Uterus (tissue), 4 donors: ENCODE measurements around the gene ELOVL1. TPM values are rescaled to one million over a fixed set of nuclear protein-coding genes. Genes with fewer than 3 reads are reported as not detected.
A peak's percentile ranks its signal among the peaks of the same experiment; 100 is the strongest.
"Not testable (repeated sequence)": the region's sequence is repeated elsewhere in the genome, so short reads cannot be mapped to it uniquely, and the experiment has no call there.

Experiments used
- DNase-seq, 2 donors: peaks; one replicate each; pipeline ENCODE4 v3.0.0-alpha.2; 2019 to 2020
- H3K27ac ChIP-seq, 2 donors: fragments of 200-600 bp; sonication (generic); 1 replicate in 1 of 2; 2 replicates in 1 of 2; pipeline ENCODE4 v1.5.1; 2016 to 2018
- H3K27me3 ChIP-seq, 2 donors: fragments of 200-600 bp; sonication (generic); one replicate each; pipeline ENCODE4 v1.5.1; 2018 to 2019; ENCODE audit warnings: control low read depth in 1 of 2
- H3K36me3 ChIP-seq, 2 donors: fragments of 200-600 bp; sonication (generic); one replicate each; pipeline ENCODE4 v1.5.1; 2019; ENCODE audit warnings: control low read depth in 1 of 2
- H3K4me1 ChIP-seq, 2 donors: fragments of 200-600 bp; sonication (generic); one replicate each; pipeline ENCODE4 v1.5.1; 2018 to 2019; ENCODE audit warnings: control low read depth in 1 of 2
- H3K4me3 ChIP-seq, 2 donors: fragments of 200-600 bp; sonication (generic); 1 replicate in 1 of 2; 2 replicates in 1 of 2; pipeline ENCODE4 v1.5.1; 2018 to 2019; ENCODE audit warnings: mild to moderate bottlenecking in 1 of 2
- H3K9me3 ChIP-seq, 2 donors: fragments of 200-600 bp; sonication (generic); one replicate each; pipeline ENCODE4 v1.5.1; 2019; ENCODE audit warnings: control low read depth in 1 of 2
- CTCF ChIP-seq, 4 experiments: fragments of 200-600 bp in 2 of 4; fragments of 450-650 bp in 2 of 4; sonication (generic) in 2 of 4; IDR thresholded peaks; one replicate each; pipeline ENCODE4 v1.5.1; 2016 to 2019; ENCODE audit warnings: antibody characterized with exemption in 4 of 4, mild to moderate bottlenecking in 2 of 4, moderate library complexity in 1 of 4
- POLR2A ChIP-seq, 2 donors: fragments of 450-650 bp; IDR thresholded peaks; one replicate each; pipeline ENCODE4 v1.6.1; 2016; ENCODE audit warnings: antibody characterized with exemption in 2 of 2, mild to moderate bottlenecking in 1 of 2, moderate library complexity in 1 of 2
- intact Hi-C: fragments of 100-400 bp; cut with DNase I; formaldehyde crosslinking; loops from one replicate; pipeline ENCODE4 v1.15.1; 2023; ENCODE audit warnings: low total_unique reads
- total RNA-seq, 4 donors: library from RNA; depleted of rRNA in 3 of 4; stranded (reverse); fragments of >200 nt in 3 of 4; gene quantifications; one replicate each; pipeline versions ENCODE4 v1.1.0 to v1.2.4, GENCODE V29; 2014 to 2023
- donor health status: DM: yes; HTN: yes; CAD: no.

The ELOVL1 gene
- total RNA-seq: 10 to 100 TPM in 3 of 4 donors, 1 to 10 TPM in 1; 7.9 to 62.8 (median 34.9) TPM

- H3K27me3 ChIP-seq: no peaks in the 10 kb centered on the region
- H3K9me3 ChIP-seq: no peaks in the 10 kb centered on the region
- peak within 1 kb of the TSS; percentile 81 to 96 for H3K27ac ChIP-seq
- TF ChIP-seq CTCF (IDR thresholded peaks at IDR 0.05) (peak in 2 of 4 experiments; percentile 30 to 37), POLR2A (IDR thresholded peaks at IDR 0.05) (peak; percentile 67 to 77)
- intact Hi-C loops: no loop called here
- peak; percentile 87 to 90 for DNase-seq
- H3K36me3 ChIP-seq: no peaks in the 10 kb centered on the region
- peak within 1 kb of the TSS; percentile 64 to 65 for H3K4me3 ChIP-seq
- peaks cover 7 to 10% of the 10 kb centered on the region in 2 donors for H3K4me1 ChIP-seq
These were observed at the start of gene ELOVL1 for GRCh38 chr1:43367904-43368645. TSS of gene ELOVL1 (minus strand) at chr1:43368011. CDS start at chr1:43365609, 2,402 bp downstream.

GRCh38 chr1:43415901-43416300 lies 48.1 kb upstream of the ELOVL1 start:
- Histone ChIP-seq H3K27me3 (no peaks in the 10 kb centered on the region), H3K9me3 (no peaks in the 10 kb centered on the region), H3K27ac (no peak overlapping the region), H3K4me3 (no peak overlapping the region), H3K36me3 (no peaks in the 10 kb centered on the region), H3K4me1 (no peaks in the 10 kb centered on the region)
- TF ChIP-seq CTCF (IDR thresholded peaks at IDR 0.05) (no peak), POLR2A (IDR thresholded peaks at IDR 0.05) (no peak)
- no peak for DNase-seq
- intact Hi-C loops: loop anchor here (10.0 kb wide), 1 partner anchor 191 kb away; no protein-coding TSS in a partner anchor

- Histone ChIP-seq H3K4me1 (no peaks in the 10 kb centered on the region), H3K36me3 (no peaks in the 10 kb centered on the region), H3K27ac (no peak overlapping the region), H3K9me3 (no peaks in the 10 kb centered on the region), H3K4me3 (no peak overlapping the region), H3K27me3 (no peaks in the 10 kb centered on the region)
- peak; percentile 50 to 63 (median 56) for TF ChIP-seq CTCF (IDR thresholded peaks at IDR 0.05)
- TF ChIP-seq POLR2A (IDR thresholded peaks at IDR 0.05): no peak
- intact Hi-C loops: loop anchor here (10.0 kb wide), 1 partner anchor 190 kb away; no protein-coding TSS in a partner anchor
- DNase-seq: peak in 1 of 2 donors; percentile 53
These were observed 46.9 kb upstream of the ELOVL1 start for GRCh38 chr1:43414634-43415223.

- DNase-seq, H3K36me3 ChIP-seq: not testable (repeated sequence)
- intact Hi-C loops: loop anchor here (10.0 kb wide), 1 partner anchor 189 kb away; no protein-coding TSS in a partner anchor
These were observed 45.6 kb upstream of the ELOVL1 start for GRCh38 chr1:43413426-43413825.

GRCh38 chr1:43410571-43410970 lies 42.8 kb upstream of the ELOVL1 start:
- H3K4me1 ChIP-seq: no peaks in the 10 kb centered on the region
- no peak for TF ChIP-seq POLR2A (IDR thresholded peaks at IDR 0.05)
- TF ChIP-seq CTCF (IDR thresholded peaks at IDR 0.05): no peak
- no peak overlapping the region for H3K27ac ChIP-seq
- H3K27me3 ChIP-seq: no peaks in the 10 kb centered on the region
- H3K9me3 ChIP-seq: no peaks in the 10 kb centered on the region
- no peaks in the 10 kb centered on the region for H3K36me3 ChIP-seq
- DNase-seq: no peak
- intact Hi-C loops: loop anchor here (10.0 kb wide), 1 partner anchor 186 kb away; no protein-coding TSS in a partner anchor
- H3K4me3 ChIP-seq: no peak overlapping the region

More at GRCh38 chr1:43413426-43413825, 45.6 kb upstream of the ELOVL1 start:
- H3K27ac ChIP-seq, H3K9me3 ChIP-seq, H3K4me3 ChIP-seq, H3K27me3 ChIP-seq, H3K4me1 ChIP-seq: not testable (repeated sequence)
